HEK293T (cell line): ENCODE measurements around the gene CEP164.

Experiments used
- CTCF ChIA-PET: fragments of 350-600 bp; formaldehyde crosslinking; extraction: SDS; loops from one replicate; lab custom pipeline; 2021; ENCODE audit warnings: antibody characterized with exemption, inconsistent platforms; lab: Yijun Ruan, JAX
- POLR2A ChIA-PET: fragments of 350-600 bp; formaldehyde crosslinking; extraction: SDS; loops from one replicate; lab custom pipeline; 2020; ENCODE audit warnings: antibody characterized with exemption, inconsistent platforms; lab: Yijun Ruan, JAX
- DNase-seq: peaks from one replicate; pipeline ENCODE4 v3.0.0; 2012; ENCODE audit warnings: mixed read lengths; ENCODE audit errors: extremely low spot score
- ARNT ChIP-seq: fragments of 450-650 bp; IDR thresholded peaks from 2 replicates; pipeline ENCODE4 v1.6.1; 2017; ENCODE audit warnings: mild to moderate bottlenecking
- BHLHE40 ChIP-seq: fragments of 450-650 bp; IDR thresholded peaks from 2 replicates; pipeline ENCODE4 v1.6.1; 2016; ENCODE audit warnings: mild to moderate bottlenecking, moderate library complexity, borderline replicate concordance
- CTBP1 ChIP-seq: fragments of 450-650 bp; IDR thresholded peaks from 2 replicates; pipeline ENCODE4 v1.6.1; 2016; ENCODE audit warnings: borderline replicate concordance
- ELF4 ChIP-seq: fragments of 450-650 bp; IDR thresholded peaks from 2 replicates; pipeline ENCODE4 v1.6.1; 2017; ENCODE audit warnings: antibody characterized with exemption
- FOXA1 ChIP-seq: fragments of 450-650 bp; IDR thresholded peaks from 2 replicates; pipeline ENCODE4 v1.6.1; 2016; ENCODE audit warnings: mild to moderate bottlenecking
- FOXK2 ChIP-seq: fragments of 450-650 bp; IDR thresholded peaks from 2 replicates; pipeline ENCODE4 v1.6.1; 2016; ENCODE audit warnings: mild to moderate bottlenecking
- FOXM1 ChIP-seq: fragments of 450-650 bp; IDR thresholded peaks from 2 replicates; pipeline ENCODE4 v1.6.1; 2017; ENCODE audit warnings: mild to moderate bottlenecking, borderline replicate concordance
- HDGF ChIP-seq: fragments of 450-650 bp; IDR thresholded peaks from 2 replicates; pipeline ENCODE4 v1.6.1; 2017; ENCODE audit warnings: antibody characterized with exemption, borderline replicate concordance
- L3MBTL2 ChIP-seq: fragments of 450-650 bp; conservative IDR thresholded peaks from 2 replicates; pipeline ENCODE4 v1.6.1; 2016; ENCODE audit warnings: mild to moderate bottlenecking
- LEF1 ChIP-seq: fragments of 450-650 bp; IDR thresholded peaks from 2 replicates; pipeline ENCODE4 v1.6.1; 2017; ENCODE audit warnings: mild to moderate bottlenecking, borderline replicate concordance
- NFRKB ChIP-seq: fragments of 450-650 bp; IDR thresholded peaks from 2 replicates; pipeline ENCODE4 v1.6.1; 2016; ENCODE audit warnings: mild to moderate bottlenecking, moderate library complexity
- PKNOX1 ChIP-seq: fragments of 450-650 bp; IDR thresholded peaks from 2 replicates; pipeline ENCODE4 v1.6.1; 2016
- SP1 ChIP-seq: fragments of 450-650 bp; IDR thresholded peaks from 2 replicates; pipeline ENCODE4 v1.6.1; 2017
- SUZ12 ChIP-seq: fragments of 450-650 bp; IDR thresholded peaks from 2 replicates; pipeline ENCODE4 v1.6.1; 2016; ENCODE audit warnings: mild to moderate bottlenecking
- TARDBP ChIP-seq: fragments of 450-650 bp; IDR thresholded peaks from 2 replicates; pipeline ENCODE4 v1.6.1; 2016
- ZNF384 ChIP-seq: fragments of 450-650 bp; IDR thresholded peaks from 2 replicates; pipeline ENCODE4 v1.6.1; 2016

The CEP164 gene

GRCh38 chr11:117328375-117329010 is 839 bp downstream of the CEP164 start:
- ChIA-PET POLR2A (interaction anchor here (1.0 to 1.9 kb wide), 4 partner anchors 12 to 96 kb away, joined by 4 to 16 read pairs (median 6); partner anchors contain the start of genes BACE1, PCSK7 and RNF214), CTCF (interaction anchor here (1.2 to 1.3 kb wide), 3 partner anchors 22 to 103 kb away, joined by 3 read pairs; no protein-coding TSS in a partner anchor)
- TF ChIP-seq NFRKB (no peak), FOXM1 (no peak), HDGF (no peak)
- DNase-seq = peak; percentile 39

GRCh38 chr11:117332843-117333242 is 5.2 kb downstream of the CEP164 start:
- no peak for DNase-seq
- ChIA-PET POLR2A (no interaction called here), CTCF (no interaction called here)
- TF ChIP-seq SUZ12 = no peak
- no peak for TF ChIP-seq CTBP1
- no peak for TF ChIP-seq BHLHE40
- no peak for TF ChIP-seq SP1
- TF ChIP-seq L3MBTL2 = no peak
- no peak for TF ChIP-seq LEF1
- TF ChIP-seq ARNT = no peak
- TF ChIP-seq FOXK2 = no peak
- TF ChIP-seq PKNOX1 = no peak
- no peak for TF ChIP-seq TARDBP

GRCh38 chr11:117333917-117334316 is 6.3 kb downstream of the CEP164 start:
- CTCF ChIA-PET = interaction anchor here (1.0 kb wide), 1 partner anchor 12 kb away, joined by 3 read pairs; no protein-coding TSS in a partner anchor
- POLR2A ChIA-PET = no interaction called here
- TF ChIP-seq SUZ12 = no peak
- no peak for TF ChIP-seq FOXA1
- TF ChIP-seq TARDBP = no peak
- TF ChIP-seq ELF4 = no peak
- no peak for TF ChIP-seq FOXK2
- DNase-seq = no peak

- ChIA-PET POLR2A (no interaction called here), CTCF (no interaction called here)
- no peak for DNase-seq
- TF ChIP-seq CTBP1 = no peak
- TF ChIP-seq PKNOX1 = no peak
- no peak for TF ChIP-seq FOXA1
- TF ChIP-seq SUZ12 = no peak
- TF ChIP-seq NFRKB = no peak
- no peak for TF ChIP-seq BHLHE40
- TF ChIP-seq ARNT = no peak
- no peak for TF ChIP-seq ELF4
- TF ChIP-seq TARDBP = no peak
- TF ChIP-seq ZNF384 = no peak
- no peak for TF ChIP-seq LEF1
- no peak for TF ChIP-seq FOXM1
- no peak for TF ChIP-seq HDGF
- TF ChIP-seq SP1 = no peak
- no peak for TF ChIP-seq FOXK2
- no peak for TF ChIP-seq L3MBTL2
These were observed 7.2 kb downstream of the CEP164 start for GRCh38 chr11:117334896-117335295.

- ChIA-PET POLR2A (no interaction called here), CTCF (no interaction called here)
- no peak for DNase-seq
- no peak for TF ChIP-seq BHLHE40
- no peak for TF ChIP-seq SUZ12
- TF ChIP-seq FOXA1 = no peak
- peak; percentile 86 for TF ChIP-seq ZNF384
These were observed 7.7 kb downstream of the CEP164 start for GRCh38 chr11:117335399-117335798.

GRCh38 chr11:117337076-117337475 is 9.4 kb downstream of the CEP164 start:
- no peak for DNase-seq
- ChIA-PET CTCF (no interaction called here), POLR2A (no interaction called here)
- TF ChIP-seq BHLHE40 (no peak), HDGF (no peak), ARNT (no peak), L3MBTL2 (no peak), SP1 (no peak), NFRKB (no peak), FOXK2 (no peak), CTBP1 (no peak), PKNOX1 (no peak), FOXA1 (no peak), ELF4 (no peak), ZNF384 (no peak), FOXM1 (no peak), LEF1 (no peak), SUZ12 (no peak)
